GM12892 (cell line): ENCODE measurements around the gene APOL2.

ENCODE experiments used
- POLR2A ChIP-seq: IDR thresholded peaks from 2 replicates; pipeline ENCODE4 v1.6.1; 2011; ENCODE audit warnings: low read depth, low read length, control low read depth
- POLR2AphosphoS5 ChIP-seq: IDR thresholded peaks from 2 replicates; pipeline ENCODE4 v1.6.1; 2011; ENCODE audit warnings: low read depth, low read length, control low read depth
- TAF1 ChIP-seq: IDR thresholded peaks from 2 replicates; pipeline ENCODE4 v1.6.1; 2011; ENCODE audit warnings: low read depth, mild to moderate bottlenecking, control low read depth, low read length, borderline replicate concordance

DNA sequence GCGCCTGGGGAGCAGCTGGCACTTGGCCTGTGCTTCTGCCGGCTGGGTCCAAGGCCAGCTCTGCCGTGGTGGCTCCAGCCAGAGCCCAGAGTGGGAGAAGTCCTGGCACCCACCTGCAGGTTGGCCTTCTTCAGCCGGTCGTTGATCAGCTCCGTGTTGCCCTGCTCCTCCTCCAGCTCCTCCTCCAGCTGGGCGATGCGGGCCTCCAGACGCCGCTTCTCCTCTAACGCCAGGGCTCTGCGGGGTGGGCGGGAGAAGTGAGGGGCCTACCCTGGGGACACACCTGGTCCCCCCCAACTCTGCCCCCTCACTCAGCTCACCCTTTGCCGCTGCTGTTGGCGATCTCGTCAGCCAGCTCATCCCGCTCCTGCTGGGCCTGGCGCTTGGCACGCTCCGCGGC lies 46.2 kb upstream of the APOL2 start:
- TF ChIP-seq POLR2A: no peak
- TF ChIP-seq POLR2AphosphoS5: no peak
- no peak for TF ChIP-seq TAF1
